A673 (cell line): Measurements from ENCODE around the gene ANKRD44.

Experiments
- EZH2 ChIP-seq: fragments of 200-600 bp; sonication (generic); IDR thresholded peaks from 2 replicates; pipeline ENCODE4 v1.6.1; 2017; ENCODE audit warnings: borderline replicate concordance, low read depth, mild to moderate bottlenecking, mixed read lengths, antibody characterized with exemption, low read length; ENCODE audit not compliant: poor library complexity, severe bottlenecking
- TF ChIP-seq, protein P1 (sequence below): fragments of 300-800, 200-600 bp; sonication (generic); conservative IDR thresholded peaks from 2 replicates; pipeline ENCODE4 v1.5.1; 2017; ENCODE audit warnings: low read depth, mild to moderate bottlenecking, antibody characterized with exemption, low read length, moderate library complexity, mixed read lengths

DNA sequence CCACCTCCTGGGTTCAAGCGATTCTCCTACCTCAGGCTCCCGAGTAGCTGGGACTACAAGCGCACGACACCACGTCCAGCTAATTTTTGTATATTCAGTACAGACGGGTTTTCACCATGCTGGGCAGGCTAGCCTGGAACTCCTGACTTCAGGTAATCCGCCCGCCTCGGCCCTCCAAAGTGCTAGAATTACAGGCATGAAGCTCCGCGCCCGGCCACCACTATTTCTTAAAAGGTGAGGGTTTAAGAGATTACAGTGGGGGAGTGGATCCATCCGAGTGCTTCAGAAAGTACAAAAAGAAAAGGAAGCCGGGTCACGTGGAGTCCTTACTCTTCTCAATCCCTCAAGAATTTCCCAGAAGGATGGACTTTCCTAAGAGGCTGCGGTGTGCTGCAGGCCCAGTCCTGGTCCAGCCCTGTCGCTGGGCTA is 146.9 kb downstream of the ANKRD44 start:
- TF ChIP-seq EZH2, result no peak
- TF ChIP-seq, protein P1, sequence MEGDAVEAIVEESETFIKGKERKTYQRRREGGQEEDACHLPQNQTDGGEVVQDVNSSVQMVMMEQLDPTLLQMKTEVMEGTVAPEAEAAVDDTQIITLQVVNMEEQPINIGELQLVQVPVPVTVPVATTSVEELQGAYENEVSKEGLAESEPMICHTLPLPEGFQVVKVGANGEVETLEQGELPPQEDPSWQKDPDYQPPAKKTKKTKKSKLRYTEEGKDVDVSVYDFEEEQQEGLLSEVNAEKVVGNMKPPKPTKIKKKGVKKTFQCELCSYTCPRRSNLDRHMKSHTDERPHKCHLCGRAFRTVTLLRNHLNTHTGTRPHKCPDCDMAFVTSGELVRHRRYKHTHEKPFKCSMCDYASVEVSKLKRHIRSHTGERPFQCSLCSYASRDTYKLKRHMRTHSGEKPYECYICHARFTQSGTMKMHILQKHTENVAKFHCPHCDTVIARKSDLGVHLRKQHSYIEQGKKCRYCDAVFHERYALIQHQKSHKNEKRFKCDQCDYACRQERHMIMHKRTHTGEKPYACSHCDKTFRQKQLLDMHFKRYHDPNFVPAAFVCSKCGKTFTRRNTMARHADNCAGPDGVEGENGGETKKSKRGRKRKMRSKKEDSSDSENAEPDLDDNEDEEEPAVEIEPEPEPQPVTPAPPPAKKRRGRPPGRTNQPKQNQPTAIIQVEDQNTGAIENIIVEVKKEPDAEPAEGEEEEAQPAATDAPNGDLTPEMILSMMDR, result no peak
